HL-60 (cell line): ENCODE results near the gene SLC39A3.

Experiments
- DNase-seq, 2 experiments: peaks; one replicate each; pipeline ENCODE4 v3.0.0-alpha.2; 2010 to 2020; ENCODE audit warnings: low read depth in 1 of 2, low spot score in 1 of 2
- H3K27ac ChIP-seq: fragments of 250-450 bp; sonication (Bioruptor Pico); replicated peaks from 2 replicates; pipeline ENCODE4 v1.5.1; 2020; ENCODE audit warnings: mild to moderate bottlenecking, moderate library complexity
- H3K27me3 ChIP-seq: fragments of 250-450 bp; sonication (Bioruptor Pico); 2 replicates; pipeline ENCODE4 v1.5.1; 2021; ENCODE audit warnings: mild to moderate bottlenecking, moderate library complexity; ENCODE audit not compliant: insufficient read depth, poor library complexity, severe bottlenecking
- H3K4me3 ChIP-seq: replicated peaks from 2 replicates; pipeline ENCODE4 v1.5.1; 2011; ENCODE audit warnings: mild to moderate bottlenecking, control low read depth, low read length; ENCODE audit not compliant: insufficient read depth
- GABPA ChIP-seq: IDR thresholded peaks from 2 replicates; pipeline ENCODE4 v1.6.1; 2012; ENCODE audit warnings: low read depth
- POLR2AphosphoS5 ChIP-seq: IDR thresholded peaks from 2 replicates; pipeline ENCODE4 v1.6.1; 2012; ENCODE audit warnings: low read depth
- SPI1 ChIP-seq: IDR thresholded peaks from 2 replicates; pipeline ENCODE4 v1.6.1; 2012; ENCODE audit warnings: low read depth, mild to moderate bottlenecking, borderline replicate concordance
- long read RNA-seq: library from polyadenylated mRNA; unstranded; transcript quantifications from one replicate; pipeline ENCODE4 v2.0.0, GENCODE V29; 2020
- TF ChIP-seq, protein P1 (sequence below): IDR thresholded peaks from one replicate; pipeline ENCODE4 v1.5.1; 2011; ENCODE audit warnings: low read length, control low read depth, inconsistent platforms; ENCODE audit not compliant: insufficient read depth
- TF ChIP-seq, protein P2 (sequence below): IDR thresholded peaks from 2 replicates; pipeline ENCODE4 v1.6.1; 2012; ENCODE audit warnings: low read depth; ENCODE audit not compliant: insufficient replicate concordance

The SLC39A3 gene, protein sequence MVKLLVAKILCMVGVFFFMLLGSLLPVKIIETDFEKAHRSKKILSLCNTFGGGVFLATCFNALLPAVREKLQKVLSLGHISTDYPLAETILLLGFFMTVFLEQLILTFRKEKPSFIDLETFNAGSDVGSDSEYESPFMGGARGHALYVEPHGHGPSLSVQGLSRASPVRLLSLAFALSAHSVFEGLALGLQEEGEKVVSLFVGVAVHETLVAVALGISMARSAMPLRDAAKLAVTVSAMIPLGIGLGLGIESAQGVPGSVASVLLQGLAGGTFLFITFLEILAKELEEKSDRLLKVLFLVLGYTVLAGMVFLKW
- long read RNA-seq, transcript SLC39A3-205 (3 exons, 524 nt): minor isoform, 11 of 1,402 reads
- long read RNA-seq, transcript SLC39A3-202 (2 exons, 2,940 nt): minor isoform, 489 of 1,402 reads
- long read RNA-seq, transcript SLC39A3-201 (3 exons, 1,502 nt): major isoform, 844 of 1,402 reads
- long read RNA-seq, partial matches to known transcripts: 20 of 1,402 reads
- long read RNA-seq, other reads (novel, unspliced or antisense): 37 of 1,402 reads

DNA sequence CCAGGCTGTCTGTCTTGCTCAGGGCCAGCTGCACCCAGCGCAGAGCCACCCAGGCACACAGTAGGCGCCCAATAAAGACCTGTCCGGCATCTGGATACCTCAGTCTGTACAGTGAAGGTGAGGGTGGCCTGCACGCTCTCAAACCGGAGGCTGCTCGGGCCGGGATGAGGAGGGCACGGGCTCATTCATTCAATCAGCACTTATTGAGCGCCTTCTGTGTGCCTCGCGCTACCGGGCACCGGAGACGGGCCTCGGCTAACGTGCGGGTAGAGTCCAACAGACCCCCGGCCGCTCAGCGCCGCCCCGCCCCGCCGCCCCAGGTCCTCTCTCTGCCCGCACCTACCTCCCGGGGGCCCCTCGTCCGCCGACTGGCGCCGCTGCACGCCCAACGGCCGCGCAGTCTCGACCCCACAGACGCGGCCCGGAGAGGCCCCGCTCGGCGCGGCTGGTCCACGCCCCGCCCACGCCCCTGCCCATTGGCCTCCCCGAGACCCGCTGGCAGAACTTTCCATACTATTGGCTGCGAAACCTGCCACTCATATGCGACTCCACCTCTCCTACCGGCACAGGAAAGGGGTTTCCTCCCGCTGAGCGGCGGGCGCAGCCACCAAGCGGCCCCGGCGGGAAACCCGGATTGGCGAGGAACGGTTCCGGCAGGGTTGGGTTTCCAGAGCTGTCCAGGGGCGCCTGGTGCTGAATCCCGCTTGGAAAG, at the start of gene SLC39A3:
Gene SLC39A3 (minus strand): TSS at position 416 of the 712 bp plus-strand sequence. CDS start 2,760 bp downstream, outside the sequence.
- peak; percentile 97 to 100 for DNase-seq
- H3K27me3 ChIP-seq: no peaks in the 10 kb centered on the region
- peak within 1 kb of the TSS; percentile 72 for H3K4me3 ChIP-seq
- no peak for TF ChIP-seq SPI1
- TF ChIP-seq, protein P1, sequence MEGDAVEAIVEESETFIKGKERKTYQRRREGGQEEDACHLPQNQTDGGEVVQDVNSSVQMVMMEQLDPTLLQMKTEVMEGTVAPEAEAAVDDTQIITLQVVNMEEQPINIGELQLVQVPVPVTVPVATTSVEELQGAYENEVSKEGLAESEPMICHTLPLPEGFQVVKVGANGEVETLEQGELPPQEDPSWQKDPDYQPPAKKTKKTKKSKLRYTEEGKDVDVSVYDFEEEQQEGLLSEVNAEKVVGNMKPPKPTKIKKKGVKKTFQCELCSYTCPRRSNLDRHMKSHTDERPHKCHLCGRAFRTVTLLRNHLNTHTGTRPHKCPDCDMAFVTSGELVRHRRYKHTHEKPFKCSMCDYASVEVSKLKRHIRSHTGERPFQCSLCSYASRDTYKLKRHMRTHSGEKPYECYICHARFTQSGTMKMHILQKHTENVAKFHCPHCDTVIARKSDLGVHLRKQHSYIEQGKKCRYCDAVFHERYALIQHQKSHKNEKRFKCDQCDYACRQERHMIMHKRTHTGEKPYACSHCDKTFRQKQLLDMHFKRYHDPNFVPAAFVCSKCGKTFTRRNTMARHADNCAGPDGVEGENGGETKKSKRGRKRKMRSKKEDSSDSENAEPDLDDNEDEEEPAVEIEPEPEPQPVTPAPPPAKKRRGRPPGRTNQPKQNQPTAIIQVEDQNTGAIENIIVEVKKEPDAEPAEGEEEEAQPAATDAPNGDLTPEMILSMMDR: no peak
- TF ChIP-seq, protein P2, sequence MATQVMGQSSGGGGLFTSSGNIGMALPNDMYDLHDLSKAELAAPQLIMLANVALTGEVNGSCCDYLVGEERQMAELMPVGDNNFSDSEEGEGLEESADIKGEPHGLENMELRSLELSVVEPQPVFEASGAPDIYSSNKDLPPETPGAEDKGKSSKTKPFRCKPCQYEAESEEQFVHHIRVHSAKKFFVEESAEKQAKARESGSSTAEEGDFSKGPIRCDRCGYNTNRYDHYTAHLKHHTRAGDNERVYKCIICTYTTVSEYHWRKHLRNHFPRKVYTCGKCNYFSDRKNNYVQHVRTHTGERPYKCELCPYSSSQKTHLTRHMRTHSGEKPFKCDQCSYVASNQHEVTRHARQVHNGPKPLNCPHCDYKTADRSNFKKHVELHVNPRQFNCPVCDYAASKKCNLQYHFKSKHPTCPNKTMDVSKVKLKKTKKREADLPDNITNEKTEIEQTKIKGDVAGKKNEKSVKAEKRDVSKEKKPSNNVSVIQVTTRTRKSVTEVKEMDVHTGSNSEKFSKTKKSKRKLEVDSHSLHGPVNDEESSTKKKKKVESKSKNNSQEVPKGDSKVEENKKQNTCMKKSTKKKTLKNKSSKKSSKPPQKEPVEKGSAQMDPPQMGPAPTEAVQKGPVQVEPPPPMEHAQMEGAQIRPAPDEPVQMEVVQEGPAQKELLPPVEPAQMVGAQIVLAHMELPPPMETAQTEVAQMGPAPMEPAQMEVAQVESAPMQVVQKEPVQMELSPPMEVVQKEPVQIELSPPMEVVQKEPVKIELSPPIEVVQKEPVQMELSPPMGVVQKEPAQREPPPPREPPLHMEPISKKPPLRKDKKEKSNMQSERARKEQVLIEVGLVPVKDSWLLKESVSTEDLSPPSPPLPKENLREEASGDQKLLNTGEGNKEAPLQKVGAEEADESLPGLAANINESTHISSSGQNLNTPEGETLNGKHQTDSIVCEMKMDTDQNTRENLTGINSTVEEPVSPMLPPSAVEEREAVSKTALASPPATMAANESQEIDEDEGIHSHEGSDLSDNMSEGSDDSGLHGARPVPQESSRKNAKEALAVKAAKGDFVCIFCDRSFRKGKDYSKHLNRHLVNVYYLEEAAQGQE: peak; percentile 100
- peak; percentile 34; the same call in 1 of the 2 replicates for TF ChIP-seq POLR2AphosphoS5
- peak; percentile 97 for TF ChIP-seq GABPA
- H3K27ac ChIP-seq: peak within 1 kb of the TSS; percentile 85

DNA sequence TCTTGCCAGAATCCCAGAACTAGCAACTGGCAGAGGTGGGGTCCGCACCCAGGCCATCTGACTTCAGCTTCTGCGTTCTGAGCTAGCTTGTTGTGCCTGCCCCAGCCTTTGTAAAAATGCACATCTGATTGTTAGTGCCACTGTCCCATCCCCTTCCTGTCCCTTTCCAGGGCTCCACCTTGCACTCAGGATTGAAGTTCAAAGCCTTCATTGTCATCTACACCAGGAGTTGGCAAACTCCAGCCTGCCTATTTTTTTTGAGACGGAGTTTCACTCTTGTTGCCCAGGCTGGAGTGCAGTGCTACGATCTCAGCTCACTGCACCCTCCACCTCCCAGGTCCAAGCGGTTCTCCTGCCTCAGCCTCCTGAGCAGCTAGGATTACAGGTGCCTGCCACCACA, 48.4 kb upstream of the SLC39A3 start:
- no peak overlapping the region for H3K4me3 ChIP-seq
- TF ChIP-seq, protein P1: no peak
- TF ChIP-seq SPI1 (no peak), POLR2AphosphoS5 (no peak), GABPA (no peak)
- TF ChIP-seq, protein P2: no peak
- H3K27ac ChIP-seq: no peak overlapping the region
- DNase-seq: no peak
- H3K27me3 ChIP-seq: no peaks in the 10 kb centered on the region

DNA sequence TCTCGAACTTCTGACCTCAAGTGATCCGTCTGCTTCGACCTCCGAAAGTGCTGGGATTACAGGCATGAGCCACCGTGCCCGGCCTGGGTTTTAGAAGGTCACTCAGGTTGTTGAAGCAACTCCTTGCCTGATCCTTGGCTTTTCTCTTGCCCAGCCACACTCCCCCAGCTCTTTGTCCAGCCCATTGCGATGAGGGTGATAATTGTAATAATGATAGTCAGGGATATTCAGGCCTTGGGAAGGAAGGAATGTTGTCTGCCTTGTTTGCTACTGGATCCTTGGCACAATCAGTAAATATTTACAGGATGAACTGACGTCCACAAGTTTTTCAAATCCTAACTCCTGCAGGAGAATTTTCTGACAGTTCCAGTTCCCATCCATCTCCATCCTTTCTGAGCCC, 47.3 kb upstream of the SLC39A3 start:
- no peak overlapping the region for H3K4me3 ChIP-seq
- TF ChIP-seq, protein P1: no peak
- TF ChIP-seq SPI1: no peak
- TF ChIP-seq POLR2AphosphoS5: no peak
- no peak for TF ChIP-seq GABPA
- TF ChIP-seq, protein P2: no peak
- no peak for DNase-seq
- H3K27me3 ChIP-seq: no peaks in the 10 kb centered on the region
- H3K27ac ChIP-seq: no peak overlapping the region
